Neural cell (in vitro differentiated cells): Measurements from ENCODE around the gene REC8. TPM values are rescaled to one million over a fixed set of nuclear protein-coding genes. Genes with fewer than 3 reads are reported as not detected.

Source experiments
- H2AFZ ChIP-seq: fragments of 200-600, 300-800 bp; sonication (generic), shearing (Covaris generic); 2 replicates; pipeline ENCODE4 v1.6.0; 2014; ENCODE audit warnings: low read depth, mild to moderate bottlenecking, antibody characterized with exemption, low read length, moderate library complexity
- H3F3A ChIP-seq: fragments of 200-600 bp; shearing (Covaris generic); 2 replicates; pipeline ENCODE4 v1.6.1; 2016; ENCODE audit warnings: mild to moderate bottlenecking, moderate library complexity, mixed read lengths, antibody characterized with exemption, low read length; ENCODE audit not compliant: insufficient read depth, poor library complexity, severe bottlenecking
- H3K27ac ChIP-seq: fragments of 200-600, 300-800 bp; sonication (generic), shearing (Covaris generic); 2 replicates; pipeline ENCODE4 v1.5.1; 2014; ENCODE audit warnings: mild to moderate bottlenecking, low read length, moderate library complexity
- H3K27me3 ChIP-seq: fragments of 300-800, 200-600 bp; sonication (generic), shearing (Covaris generic); 2 replicates; pipeline ENCODE4 v1.6.0; 2014; ENCODE audit warnings: mild to moderate bottlenecking, low read depth, low read length, moderate library complexity; ENCODE audit not compliant: insufficient read depth
- H3K36me3 ChIP-seq: fragments of 300-800, 200-600 bp; sonication (generic), shearing (Covaris generic); 2 replicates; pipeline ENCODE4 v1.5.1; 2014; ENCODE audit warnings: mild to moderate bottlenecking, antibody characterized with exemption, low read length, moderate library complexity; ENCODE audit not compliant: insufficient read depth
- H3K4me2 ChIP-seq: fragments of 300-800, 200-600 bp; sonication (generic), shearing (Covaris generic); 2 replicates; pipeline ENCODE4 v1.6.0; 2014; ENCODE audit warnings: mild to moderate bottlenecking, low read length
- H3K4me3 ChIP-seq: fragments of 300-800, 200-600 bp; sonication (generic), shearing (Covaris generic); 2 replicates; pipeline ENCODE4 v1.5.1; 2014; ENCODE audit warnings: mild to moderate bottlenecking, low read length, moderate library complexity
- H3K79me2 ChIP-seq: fragments of 200-600 bp; shearing (Covaris generic); replicated peaks from 2 replicates; pipeline ENCODE4 v1.6.0; 2014; ENCODE audit warnings: mild to moderate bottlenecking, low read length, moderate library complexity; ENCODE audit not compliant: insufficient read depth
- H3K9ac ChIP-seq: fragments of 300-800, 200-600 bp; sonication (generic), shearing (Covaris generic); 2 replicates; pipeline ENCODE4 v1.6.1; 2016; ENCODE audit warnings: mild to moderate bottlenecking, low read length, mixed read lengths
- H3K9me2 ChIP-seq: fragments of 200-600 bp; shearing (Covaris generic); 2 replicates; pipeline ENCODE4 v1.6.1; 2016; ENCODE audit warnings: mild to moderate bottlenecking, low read length, mixed read lengths; ENCODE audit not compliant: insufficient read depth
- H3K9me3 ChIP-seq: fragments of 200-600, 300-800 bp; sonication (generic), shearing (Covaris generic); 2 replicates; pipeline ENCODE4 v1.6.1; 2016; ENCODE audit warnings: mild to moderate bottlenecking, mixed run types, low read length, moderate library complexity, mixed read lengths
- H4K20me1 ChIP-seq: fragments of 200-600 bp; shearing (Covaris generic); 2 replicates; pipeline ENCODE4 v1.6.1; 2016; ENCODE audit warnings: mild to moderate bottlenecking, mixed run types; ENCODE audit not compliant: insufficient read depth
- EP300 ChIP-seq: fragments of 450-650 bp; conservative IDR thresholded peaks from 2 replicates; pipeline ENCODE4 v1.6.1; 2014; ENCODE audit warnings: antibody characterized with exemption, mild to moderate bottlenecking, moderate library complexity; ENCODE audit not compliant: poor library complexity, severe bottlenecking
- EZH2 ChIP-seq: fragments of 200-600, 300-800 bp; shearing (Covaris generic), sonication (generic); IDR thresholded peaks from 2 replicates; pipeline ENCODE4 v1.6.1; 2014; ENCODE audit warnings: antibody characterized with exemption, low read length, borderline replicate concordance, mild to moderate bottlenecking; ENCODE audit not compliant: insufficient read depth, poor library complexity, severe bottlenecking
- MXI1 ChIP-seq: fragments of 450-650 bp; conservative IDR thresholded peaks from 2 replicates; pipeline ENCODE4 v1.6.1; 2014; ENCODE audit warnings: antibody characterized with exemption, mild to moderate bottlenecking; ENCODE audit not compliant: poor library complexity, severe bottlenecking
- POLR2AphosphoS5 ChIP-seq: IDR thresholded peaks from 2 replicates; pipeline ENCODE4 v1.6.1; 2012
- RAD21 ChIP-seq: fragments of 450-650 bp; conservative IDR thresholded peaks from 2 replicates; pipeline ENCODE4 v1.6.1; 2014; ENCODE audit warnings: antibody characterized with exemption, mild to moderate bottlenecking, moderate library complexity
- SMC3 ChIP-seq: fragments of 450-650 bp; conservative IDR thresholded peaks from 2 replicates; pipeline ENCODE4 v1.6.1; 2014; ENCODE audit warnings: antibody characterized with exemption, mild to moderate bottlenecking, moderate library complexity; ENCODE audit not compliant: poor library complexity
- TAF1 ChIP-seq: IDR thresholded peaks from 2 replicates; pipeline ENCODE4 v1.6.1; 2012; ENCODE audit warnings: low read depth
- polyA plus RNA-seq: library from polyadenylated mRNA; depleted of rRNA; stranded (reverse); fragments of >200 nt; gene quantifications from 2 replicates; pipeline ENCODE4 v1.2.3, GENCODE V29; 2014
- TF ChIP-seq, protein P1 (sequence below): fragments of 450-650 bp; IDR thresholded peaks from 2 replicates; pipeline ENCODE4 v1.5.1; 2014; ENCODE audit warnings: antibody characterized with exemption, mild to moderate bottlenecking, moderate library complexity; ENCODE audit not compliant: poor library complexity, severe bottlenecking
- TF ChIP-seq, protein P2 (sequence below): IDR thresholded peaks from 2 replicates; pipeline ENCODE4 v1.6.1; 2012; ENCODE audit warnings: borderline replicate concordance

Gene REC8
- polyA plus RNA-seq, 1 donor from 2014 or later, result 18.5 TPM

DNA sequence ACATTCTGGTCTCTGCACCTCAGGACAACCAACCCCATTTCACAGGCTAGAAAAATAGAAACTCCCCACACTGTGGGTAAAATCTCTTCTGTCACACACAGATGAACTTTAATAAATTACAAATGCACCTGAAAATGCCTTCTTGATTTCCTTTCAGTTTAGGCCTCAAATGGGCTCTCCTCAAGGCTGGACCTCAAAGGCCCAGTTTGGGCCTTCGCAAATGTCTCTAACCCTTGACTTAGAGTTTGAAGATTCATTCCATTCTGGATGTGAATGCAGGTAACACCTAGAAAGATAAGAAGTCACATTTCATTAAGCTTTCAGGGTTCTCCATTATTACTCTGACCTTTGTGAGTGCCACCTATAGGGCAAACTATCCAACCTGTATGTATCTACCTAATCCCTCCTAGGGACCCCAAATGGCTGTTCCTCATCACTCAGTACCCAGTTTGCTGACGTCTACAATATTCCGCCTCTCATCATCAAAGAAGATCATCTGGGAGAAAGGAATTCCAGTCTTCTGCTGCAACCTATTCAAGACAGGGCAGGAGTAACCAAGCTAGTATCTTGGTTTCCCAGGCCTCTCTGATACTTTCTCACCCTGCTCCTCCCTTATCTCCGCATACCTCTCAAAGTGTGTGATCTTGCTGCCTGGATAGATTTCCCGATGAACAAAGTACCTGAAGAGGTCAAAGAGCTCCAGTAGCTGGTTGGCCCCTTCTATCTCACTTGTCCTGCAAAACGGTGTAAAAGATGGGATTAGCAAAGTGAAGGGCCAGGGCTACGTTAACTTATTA is 42.2 kb downstream of the REC8 start:
- no peak overlapping the region for H2AFZ ChIP-seq
- H3K36me3 ChIP-seq, result no peaks in the 10 kb centered on the region
- peaks cover 2% of the 10 kb centered on the region for H3K79me2 ChIP-seq
- no peaks in the 10 kb centered on the region for H3F3A ChIP-seq
- H3K4me3 ChIP-seq, result peak overlapping the region; percentile 86
- H3K9me3 ChIP-seq, result no peaks in the 10 kb centered on the region
- TF ChIP-seq EZH2 (no peak), POLR2AphosphoS5 (no peak), TAF1 (no peak), EP300 (no peak), MXI1 (no peak), RAD21 (no peak), SMC3 (no peak)
- TF ChIP-seq, protein P1, sequence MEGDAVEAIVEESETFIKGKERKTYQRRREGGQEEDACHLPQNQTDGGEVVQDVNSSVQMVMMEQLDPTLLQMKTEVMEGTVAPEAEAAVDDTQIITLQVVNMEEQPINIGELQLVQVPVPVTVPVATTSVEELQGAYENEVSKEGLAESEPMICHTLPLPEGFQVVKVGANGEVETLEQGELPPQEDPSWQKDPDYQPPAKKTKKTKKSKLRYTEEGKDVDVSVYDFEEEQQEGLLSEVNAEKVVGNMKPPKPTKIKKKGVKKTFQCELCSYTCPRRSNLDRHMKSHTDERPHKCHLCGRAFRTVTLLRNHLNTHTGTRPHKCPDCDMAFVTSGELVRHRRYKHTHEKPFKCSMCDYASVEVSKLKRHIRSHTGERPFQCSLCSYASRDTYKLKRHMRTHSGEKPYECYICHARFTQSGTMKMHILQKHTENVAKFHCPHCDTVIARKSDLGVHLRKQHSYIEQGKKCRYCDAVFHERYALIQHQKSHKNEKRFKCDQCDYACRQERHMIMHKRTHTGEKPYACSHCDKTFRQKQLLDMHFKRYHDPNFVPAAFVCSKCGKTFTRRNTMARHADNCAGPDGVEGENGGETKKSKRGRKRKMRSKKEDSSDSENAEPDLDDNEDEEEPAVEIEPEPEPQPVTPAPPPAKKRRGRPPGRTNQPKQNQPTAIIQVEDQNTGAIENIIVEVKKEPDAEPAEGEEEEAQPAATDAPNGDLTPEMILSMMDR, result no peak
- TF ChIP-seq, protein P2, sequence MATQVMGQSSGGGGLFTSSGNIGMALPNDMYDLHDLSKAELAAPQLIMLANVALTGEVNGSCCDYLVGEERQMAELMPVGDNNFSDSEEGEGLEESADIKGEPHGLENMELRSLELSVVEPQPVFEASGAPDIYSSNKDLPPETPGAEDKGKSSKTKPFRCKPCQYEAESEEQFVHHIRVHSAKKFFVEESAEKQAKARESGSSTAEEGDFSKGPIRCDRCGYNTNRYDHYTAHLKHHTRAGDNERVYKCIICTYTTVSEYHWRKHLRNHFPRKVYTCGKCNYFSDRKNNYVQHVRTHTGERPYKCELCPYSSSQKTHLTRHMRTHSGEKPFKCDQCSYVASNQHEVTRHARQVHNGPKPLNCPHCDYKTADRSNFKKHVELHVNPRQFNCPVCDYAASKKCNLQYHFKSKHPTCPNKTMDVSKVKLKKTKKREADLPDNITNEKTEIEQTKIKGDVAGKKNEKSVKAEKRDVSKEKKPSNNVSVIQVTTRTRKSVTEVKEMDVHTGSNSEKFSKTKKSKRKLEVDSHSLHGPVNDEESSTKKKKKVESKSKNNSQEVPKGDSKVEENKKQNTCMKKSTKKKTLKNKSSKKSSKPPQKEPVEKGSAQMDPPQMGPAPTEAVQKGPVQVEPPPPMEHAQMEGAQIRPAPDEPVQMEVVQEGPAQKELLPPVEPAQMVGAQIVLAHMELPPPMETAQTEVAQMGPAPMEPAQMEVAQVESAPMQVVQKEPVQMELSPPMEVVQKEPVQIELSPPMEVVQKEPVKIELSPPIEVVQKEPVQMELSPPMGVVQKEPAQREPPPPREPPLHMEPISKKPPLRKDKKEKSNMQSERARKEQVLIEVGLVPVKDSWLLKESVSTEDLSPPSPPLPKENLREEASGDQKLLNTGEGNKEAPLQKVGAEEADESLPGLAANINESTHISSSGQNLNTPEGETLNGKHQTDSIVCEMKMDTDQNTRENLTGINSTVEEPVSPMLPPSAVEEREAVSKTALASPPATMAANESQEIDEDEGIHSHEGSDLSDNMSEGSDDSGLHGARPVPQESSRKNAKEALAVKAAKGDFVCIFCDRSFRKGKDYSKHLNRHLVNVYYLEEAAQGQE, result no peak
- no peaks in the 10 kb centered on the region for H3K27me3 ChIP-seq
- peak overlapping the region; percentile 92 for H3K27ac ChIP-seq
- H3K9ac ChIP-seq, result peak overlapping the region; percentile 88
- no peaks in the 10 kb centered on the region for H4K20me1 ChIP-seq
- no peaks in the 10 kb centered on the region for H3K9me2 ChIP-seq
- peak overlapping the region; percentile 41 for H3K4me2 ChIP-seq

DNA sequence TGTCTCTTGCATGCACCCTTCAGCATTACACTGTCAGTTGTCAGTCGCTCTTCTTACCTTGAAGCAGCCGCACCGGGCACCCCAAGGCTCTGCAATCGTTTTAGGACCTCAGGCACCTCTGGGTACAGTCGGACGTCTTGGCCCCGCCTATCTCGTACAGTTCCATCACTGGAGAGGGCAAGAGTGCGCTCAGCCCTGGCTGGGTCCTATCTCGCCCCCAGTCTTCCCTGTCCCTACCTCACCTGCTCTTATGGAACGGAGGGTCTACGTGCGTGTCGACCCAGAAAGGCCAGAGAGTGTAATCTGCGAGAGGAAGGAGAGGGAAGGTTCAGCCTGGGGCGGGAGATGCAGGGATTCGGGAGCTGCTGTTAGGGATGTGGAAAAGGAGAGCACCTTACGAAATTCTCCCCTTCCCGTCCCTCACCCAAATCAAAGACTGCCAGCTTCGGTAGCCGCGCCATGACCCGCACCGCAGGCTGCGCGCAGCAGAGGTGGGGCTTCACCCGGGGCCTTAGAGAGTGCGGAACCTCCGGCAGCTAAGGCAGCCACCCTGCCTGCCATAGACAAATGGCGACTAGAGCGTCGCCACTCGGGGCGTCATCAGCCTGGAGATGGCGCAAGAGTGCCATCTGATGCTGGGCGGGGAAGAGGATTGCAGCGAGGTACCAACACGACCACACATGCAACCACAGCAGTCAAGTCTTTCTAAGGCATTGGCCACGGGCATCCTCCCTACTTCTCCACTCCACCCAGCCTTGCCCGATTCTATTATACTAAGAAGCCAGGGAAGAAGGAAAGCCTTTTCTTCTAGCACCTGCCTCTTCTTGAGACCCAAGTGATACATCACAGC is 43.8 kb downstream of the REC8 start, which contains the start of gene MDP1:
TSS of gene MDP1 (minus strand) at position 572 of the 850 bp plus-strand sequence. CDS start at position 461, 111 bp downstream.
- Histone ChIP-seq H3K79me2 (peaks cover 2% of the 10 kb centered on the region), H3K9me3 (no peaks in the 10 kb centered on the region), H3K4me3 (peak within 1 kb of the TSS; percentile 86), H3K27me3 (no peaks in the 10 kb centered on the region), H3K36me3 (no peaks in the 10 kb centered on the region), H2AFZ (peak within 1 kb of the TSS; percentile 96), H3K4me2 (peak within 1 kb of the TSS; percentile 79), H3F3A (no peaks in the 10 kb centered on the region), H3K27ac (peak within 1 kb of the TSS; percentile 96), H3K9ac (peak within 1 kb of the TSS; percentile 96), H4K20me1 (no peaks in the 10 kb centered on the region), H3K9me2 (no peaks in the 10 kb centered on the region)
- TF ChIP-seq EZH2 (no peak), SMC3 (peak; percentile 69), RAD21 (peak; percentile 71), EP300 (no peak), MXI1 (peak; percentile 73), TAF1 (peak; percentile 98), POLR2AphosphoS5 (peak; percentile 90)
- TF ChIP-seq, protein P2, result peak; percentile 89
- TF ChIP-seq, protein P1, result peak; percentile 90
